Right kidney (tissue), 1 donor: Measurements from ENCODE around the gene ARMC2.
"Not testable (repeated sequence)": the region's sequence is repeated elsewhere in the genome, so short reads cannot be mapped to it uniquely, and the experiment has no call there.

Experiments used
- DNase-seq: peaks from one replicate; pipeline ENCODE4 v3.0.0-alpha.2; 2016

Gene ARMC2

DNA sequence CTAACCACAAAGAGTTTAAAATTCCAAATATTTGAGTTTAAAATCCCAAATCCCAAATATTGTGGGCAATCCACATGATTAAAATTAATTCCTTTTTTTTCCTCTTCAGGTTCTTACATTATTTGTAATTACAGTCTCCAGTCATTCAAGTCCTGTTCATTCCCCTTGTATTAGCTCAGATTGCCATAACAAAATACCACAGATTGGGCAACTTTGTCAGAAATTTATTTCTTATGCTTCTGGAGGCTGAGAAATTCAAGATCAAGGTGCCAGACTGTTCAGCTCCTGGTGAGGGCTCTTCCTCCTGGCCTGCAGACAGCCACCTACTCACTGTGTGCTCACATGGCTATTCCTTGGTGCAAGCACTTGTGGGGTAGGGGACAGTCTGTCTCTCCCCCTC, 105.5 kb downstream of the ARMC2 start:
- no peak for DNase-seq

DNA sequence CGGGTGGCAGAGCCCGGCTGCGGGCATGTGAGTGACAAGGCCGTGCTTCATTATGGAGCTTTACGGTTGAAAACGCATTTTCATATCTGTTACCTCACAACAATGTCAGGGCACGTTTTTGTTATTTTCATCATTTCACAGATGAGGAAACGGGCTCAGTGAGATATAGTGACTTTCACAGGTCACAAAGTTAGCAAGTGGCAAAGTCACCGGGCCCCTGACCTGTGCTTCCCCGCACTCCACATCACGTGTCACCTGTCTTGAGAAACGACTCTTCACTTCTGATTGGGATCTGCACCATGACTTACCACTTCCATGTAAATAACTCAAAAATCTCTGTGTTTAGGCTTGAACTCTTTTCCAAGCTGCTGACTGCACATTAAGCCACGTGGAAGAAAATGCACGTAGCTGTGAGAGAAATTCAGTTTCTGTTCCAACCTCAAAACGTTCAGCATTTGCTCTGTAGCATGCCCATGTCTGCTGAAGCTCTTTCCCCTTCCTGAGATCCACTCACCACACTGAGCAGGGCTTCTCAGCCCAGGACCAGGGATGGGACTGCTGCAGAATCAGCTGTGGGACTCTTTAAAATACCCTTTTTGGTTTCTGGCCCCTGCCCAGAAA, 107.2 kb downstream of the ARMC2 start:
- no peak for DNase-seq

DNA sequence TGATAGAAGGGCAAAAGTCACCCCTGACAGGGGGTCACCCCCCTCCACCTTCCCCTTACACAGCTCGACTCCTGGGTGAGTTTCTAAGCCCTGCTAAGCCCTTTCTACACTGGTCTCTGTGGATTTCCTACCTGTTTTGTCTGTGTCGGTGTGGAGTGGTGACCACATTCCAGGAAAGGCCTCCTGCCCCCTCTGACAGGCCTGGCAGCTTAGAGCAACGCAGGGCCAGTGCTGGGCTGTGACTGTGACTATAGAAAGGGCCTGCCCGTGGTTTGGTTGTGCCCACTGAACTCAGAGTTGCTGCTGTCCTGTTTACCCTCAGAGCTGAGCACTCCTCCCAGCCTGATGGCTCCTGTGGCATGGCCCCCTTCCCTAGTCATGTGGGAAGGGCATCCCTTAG, 109.0 kb downstream of the ARMC2 start:
- DNase-seq = no peak

DNA sequence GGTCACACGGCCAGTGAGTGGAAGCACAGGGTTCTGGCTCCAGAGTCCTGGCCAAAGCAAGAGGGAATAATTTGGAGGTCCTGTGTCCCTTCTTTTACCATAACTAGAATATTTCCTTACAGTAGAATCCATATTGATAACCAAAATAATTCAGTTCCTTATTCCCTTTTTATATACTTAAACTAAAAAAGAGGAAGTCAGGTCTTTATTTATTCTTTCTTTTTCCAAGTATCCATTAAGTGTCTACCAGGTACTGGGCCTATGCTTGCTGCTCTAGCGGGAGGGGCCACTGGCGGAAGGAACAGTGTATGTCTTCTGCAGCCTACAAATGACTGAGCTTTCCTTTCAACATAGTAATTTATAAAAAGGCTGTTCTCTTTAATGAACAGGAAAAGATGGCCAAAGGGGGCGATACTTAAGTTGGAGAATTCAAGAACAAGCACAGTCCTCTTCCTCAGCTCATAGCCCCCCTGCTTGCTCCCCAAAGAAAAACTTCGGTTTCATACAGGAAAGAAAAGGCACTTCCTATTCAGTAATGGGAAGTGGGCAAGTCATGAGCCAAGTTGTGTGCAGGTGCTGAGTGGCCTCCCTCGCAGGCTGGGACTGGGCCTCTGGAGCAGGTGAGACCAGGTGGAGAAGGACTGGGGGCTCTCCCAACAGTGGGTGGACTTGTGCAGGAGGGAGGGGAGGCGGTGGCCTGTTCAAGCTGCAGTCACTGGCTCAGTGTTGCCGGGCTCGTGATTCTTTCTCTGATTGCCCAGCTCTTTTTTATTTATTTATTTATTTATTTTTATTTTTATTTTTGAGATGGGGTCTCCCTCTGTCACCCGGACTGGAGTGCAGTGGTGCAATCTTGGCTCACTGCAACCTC, 110.9 kb downstream of the ARMC2 start:
- DNase-seq = no peak

DNA sequence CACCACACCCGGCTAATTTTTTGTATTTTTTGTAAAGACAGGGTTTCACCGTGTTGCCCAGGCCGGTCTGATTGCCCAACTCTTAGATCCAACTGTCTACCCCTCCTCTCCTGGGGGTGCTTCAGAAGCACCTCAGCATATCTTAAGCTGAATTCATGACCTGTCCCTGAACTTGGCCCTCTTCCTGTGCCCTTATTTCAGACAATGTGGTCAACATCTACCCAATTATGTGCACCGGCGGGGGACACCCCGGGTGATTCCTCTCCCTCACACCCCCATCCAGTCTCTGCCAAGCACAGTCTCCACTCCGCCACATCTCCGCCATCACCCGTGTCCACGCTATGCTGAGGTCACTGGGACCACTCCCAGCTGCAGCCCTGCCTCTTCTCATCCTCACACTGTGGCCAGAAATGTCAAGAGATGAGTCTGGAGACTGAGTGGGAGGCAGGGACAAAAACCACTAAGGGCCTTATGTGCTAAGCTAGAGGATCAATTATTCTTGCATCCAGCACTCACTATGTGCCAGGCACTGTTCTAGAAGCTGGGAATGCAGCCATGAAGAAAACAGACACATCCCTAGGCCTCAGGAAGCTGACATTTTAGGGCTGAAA, 111.9 kb downstream of the ARMC2 start:
- no peak for DNase-seq

DNA sequence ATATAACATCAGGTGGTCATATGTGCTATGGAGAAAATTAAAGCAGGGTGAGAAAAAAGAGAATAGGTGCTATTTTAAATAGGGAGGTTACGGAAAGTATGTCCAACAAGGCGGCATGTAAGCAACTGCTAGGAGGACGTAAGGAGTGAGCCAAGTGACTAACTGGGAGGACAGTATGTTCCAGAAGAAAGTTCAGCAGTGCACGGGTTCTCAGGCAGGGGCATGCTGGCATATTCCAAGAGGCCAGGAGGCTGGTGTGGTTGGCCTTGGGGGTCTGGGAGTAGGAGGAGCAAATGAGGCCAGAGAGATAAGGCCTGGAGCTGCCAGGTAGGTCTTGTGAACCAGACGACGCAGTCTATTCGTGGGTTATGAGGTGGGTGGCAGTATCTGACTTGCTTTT, 112.4 kb downstream of the ARMC2 start:
- no peak for DNase-seq

DNA sequence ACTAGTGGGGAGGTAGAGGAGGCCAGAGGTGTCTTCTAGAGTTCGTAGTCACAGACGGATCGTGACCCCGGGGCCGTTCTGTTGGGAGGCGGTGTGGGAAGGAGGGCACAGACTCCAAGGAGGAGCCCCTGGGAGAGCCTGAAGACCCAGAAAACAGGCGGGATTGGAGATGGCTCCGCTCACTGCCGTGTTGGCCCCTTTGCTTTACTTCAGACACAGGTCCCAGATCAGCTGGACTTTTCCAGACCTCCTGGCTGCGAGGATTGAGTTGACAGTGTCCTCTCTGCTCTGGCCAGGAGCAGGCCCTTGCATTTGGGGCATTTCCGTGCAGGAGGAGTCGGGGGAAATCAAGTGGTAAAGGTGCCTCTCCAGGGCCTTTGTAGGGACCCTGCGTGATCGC, 112.9 kb downstream of the ARMC2 start:
- no peak for DNase-seq

DNA sequence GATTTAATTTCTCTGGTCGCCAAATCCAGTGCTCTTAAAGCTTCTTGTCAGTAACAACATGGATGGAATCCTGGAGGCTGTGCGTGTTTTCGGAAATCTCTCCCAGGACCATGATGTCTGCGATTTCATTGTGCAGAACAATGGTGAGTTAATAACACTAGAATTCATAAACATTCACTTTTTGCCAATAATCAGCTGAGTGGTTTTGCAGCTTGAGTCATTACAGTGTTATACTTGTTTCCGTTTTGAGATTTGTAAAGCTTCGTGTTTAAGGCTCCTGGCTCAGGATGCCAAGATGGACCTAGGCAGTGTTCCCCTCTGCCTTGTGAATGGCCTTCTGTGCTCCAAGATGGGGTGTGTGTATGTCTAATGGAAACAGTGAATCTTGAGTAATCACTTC, 113.8 kb downstream of the ARMC2 start:
- no peak for DNase-seq

DNA sequence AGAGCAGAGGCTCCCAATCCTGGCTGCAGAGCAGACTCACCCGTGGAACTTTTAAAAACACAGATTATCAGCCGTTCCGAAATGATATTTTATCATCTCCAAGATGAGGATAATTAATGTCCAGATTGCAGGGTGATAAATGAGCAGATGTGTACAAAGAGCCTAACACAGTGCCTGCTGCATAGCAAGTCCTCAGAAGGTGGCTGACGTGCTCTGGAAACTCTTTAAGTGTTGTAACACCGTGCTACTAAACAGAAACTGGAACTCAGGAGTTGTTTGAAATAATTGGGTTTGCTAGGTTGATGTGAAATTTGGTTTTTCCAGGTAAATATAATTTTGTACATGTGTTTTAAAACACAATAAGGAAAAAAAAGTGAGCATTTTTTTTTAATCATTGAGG, 118.0 kb downstream of the ARMC2 start:
- no peak for DNase-seq

DNA sequence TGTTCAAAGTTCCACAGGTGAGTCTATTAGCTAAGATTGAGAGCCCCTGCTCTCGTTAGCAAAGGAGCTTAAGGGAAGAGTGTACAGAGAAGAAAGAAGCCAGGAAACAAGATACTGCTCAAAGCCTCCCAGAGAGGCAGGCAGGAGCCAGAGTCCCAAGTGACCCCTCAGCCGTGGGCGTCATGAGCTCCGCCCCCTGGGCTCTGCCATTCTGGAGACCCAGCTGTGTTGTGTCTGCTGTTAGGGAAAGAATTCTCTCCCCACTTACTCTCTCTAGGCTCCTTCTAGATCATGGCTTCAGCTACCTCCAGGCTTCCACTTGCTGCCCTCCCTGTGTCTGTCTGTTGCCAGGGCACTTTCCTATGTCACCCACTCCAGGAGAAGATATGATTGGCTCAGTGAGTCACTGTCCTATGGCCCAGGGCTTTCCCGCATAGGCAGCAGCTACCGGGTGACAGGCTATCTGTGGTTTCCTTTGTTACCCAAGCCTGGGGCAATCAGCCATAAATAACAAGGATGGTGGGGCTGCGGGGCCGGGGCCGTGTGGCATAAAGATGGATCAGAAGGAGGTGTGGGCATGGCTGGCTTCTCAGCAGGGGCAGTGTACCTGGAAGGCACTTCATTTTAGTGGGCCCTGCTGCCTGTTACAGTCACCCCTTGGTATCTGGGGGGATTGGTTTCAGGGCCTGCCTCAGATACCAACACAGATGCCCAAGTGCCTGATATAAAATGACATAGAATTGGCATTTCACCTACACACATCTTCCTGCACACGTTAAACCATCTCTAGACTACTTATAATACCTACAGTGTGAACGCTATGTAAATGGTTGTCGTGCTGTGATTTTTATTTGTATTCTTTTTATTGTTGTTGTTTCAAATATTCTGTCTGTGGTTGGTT, 118.9 kb downstream of the ARMC2 start:
- peak; percentile 44 for DNase-seq

DNA sequence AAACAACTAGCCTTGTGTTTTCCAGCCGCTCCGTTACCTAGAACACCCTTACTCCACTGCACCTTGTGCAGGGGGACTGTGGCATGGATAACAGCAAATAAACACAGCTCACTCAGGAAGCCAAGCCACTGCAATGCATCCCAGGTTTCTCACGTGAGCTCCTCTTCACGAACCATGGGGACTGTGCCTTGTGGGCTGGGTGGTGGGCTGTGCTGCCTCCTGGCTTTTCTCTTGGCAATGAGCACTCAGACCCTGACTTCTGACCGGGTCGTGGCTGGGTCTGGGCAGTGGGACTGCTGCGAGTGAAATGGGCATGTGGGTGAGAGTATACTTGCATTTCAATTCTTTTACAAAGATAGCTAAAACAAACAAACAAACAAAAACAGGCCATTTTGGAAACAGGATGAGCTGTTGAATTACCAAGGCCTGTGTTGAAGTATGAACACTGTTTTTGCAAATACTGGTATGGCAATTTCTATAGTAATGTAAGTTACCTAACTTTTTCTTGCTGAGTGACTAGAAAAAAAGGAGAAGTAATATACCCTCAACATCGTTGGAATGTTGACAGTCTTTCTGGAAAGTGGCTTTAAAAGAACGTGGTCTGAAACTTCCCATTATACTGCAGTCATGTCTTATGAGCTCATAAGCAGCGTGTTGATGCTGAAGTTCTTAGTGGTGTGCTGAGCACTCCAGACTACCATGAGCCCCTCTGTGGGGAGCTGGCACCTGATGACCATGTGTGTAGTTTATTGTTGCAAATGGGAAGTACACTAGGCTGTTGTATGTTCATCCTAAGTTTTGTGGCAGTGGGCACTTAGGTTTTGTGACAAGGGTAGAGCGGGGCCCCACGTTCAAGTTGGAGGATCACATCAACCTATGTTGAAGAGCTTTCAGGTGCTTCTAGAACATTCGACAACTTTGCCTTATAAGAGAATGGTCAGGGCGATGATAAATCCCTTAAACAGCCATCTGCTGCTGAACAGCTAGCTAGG, 120.4 kb downstream of the ARMC2 start:
- DNase-seq = no peak

DNA sequence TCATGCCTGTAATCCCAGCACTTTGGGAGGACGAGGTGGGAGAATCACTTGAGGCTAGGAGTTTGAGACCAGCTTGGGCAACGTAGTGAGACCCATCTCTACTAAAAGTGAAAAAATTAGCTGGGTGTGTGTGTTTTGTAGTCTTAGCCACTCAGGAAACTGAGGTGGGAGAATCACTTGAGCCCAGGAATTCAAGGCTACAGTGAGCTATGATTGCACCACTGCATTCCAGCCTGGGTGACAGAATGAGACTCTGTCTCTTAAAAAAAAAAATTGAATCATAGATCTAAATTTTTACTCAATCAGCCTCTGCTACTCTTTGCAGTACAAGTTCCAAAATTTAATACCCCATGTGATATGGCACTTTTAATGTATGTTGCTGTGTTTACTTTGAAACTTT, 121.6 kb downstream of the ARMC2 start:
- no peak for DNase-seq

DNA sequence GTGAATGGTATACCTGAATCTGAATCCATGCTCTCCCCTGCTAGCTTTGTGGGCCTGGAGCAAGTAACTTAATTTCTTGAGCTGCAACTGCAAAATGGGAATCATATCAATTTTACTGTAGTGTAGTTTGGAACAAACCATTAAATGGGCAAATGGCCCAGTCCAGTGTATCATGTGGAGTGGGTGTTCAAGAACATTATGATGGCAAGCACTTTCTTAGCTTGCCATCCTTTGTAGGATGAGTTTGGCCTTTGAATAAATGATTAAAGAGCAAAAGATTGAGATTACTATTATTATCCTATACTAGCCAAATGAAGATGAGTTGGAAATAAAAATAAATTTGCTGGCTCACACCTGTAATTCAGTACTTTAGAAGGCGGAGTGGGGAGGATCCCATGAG, 126.0 kb downstream of the ARMC2 start:
- DNase-seq = no peak

DNA sequence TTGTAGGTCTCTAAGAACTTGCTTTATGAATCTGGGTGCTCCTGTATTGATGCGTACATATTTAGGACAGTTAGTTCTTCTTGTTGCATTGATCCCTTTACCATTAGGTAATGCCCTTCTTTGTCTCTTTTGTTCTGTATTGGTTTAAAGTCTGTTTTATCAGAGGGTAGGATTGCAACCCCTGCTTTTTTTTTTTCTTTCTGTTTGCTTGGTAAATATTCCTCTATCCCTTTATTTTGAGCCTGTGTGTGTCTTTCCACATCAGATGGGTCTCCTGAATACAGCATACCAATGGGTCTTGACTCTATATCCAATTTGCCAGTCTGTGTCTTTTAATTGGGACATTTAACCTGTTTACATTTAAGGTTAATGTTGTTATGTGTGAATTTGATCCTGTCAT, 130.4 kb downstream of the ARMC2 start:
- not testable (repeated sequence) for DNase-seq

DNA sequence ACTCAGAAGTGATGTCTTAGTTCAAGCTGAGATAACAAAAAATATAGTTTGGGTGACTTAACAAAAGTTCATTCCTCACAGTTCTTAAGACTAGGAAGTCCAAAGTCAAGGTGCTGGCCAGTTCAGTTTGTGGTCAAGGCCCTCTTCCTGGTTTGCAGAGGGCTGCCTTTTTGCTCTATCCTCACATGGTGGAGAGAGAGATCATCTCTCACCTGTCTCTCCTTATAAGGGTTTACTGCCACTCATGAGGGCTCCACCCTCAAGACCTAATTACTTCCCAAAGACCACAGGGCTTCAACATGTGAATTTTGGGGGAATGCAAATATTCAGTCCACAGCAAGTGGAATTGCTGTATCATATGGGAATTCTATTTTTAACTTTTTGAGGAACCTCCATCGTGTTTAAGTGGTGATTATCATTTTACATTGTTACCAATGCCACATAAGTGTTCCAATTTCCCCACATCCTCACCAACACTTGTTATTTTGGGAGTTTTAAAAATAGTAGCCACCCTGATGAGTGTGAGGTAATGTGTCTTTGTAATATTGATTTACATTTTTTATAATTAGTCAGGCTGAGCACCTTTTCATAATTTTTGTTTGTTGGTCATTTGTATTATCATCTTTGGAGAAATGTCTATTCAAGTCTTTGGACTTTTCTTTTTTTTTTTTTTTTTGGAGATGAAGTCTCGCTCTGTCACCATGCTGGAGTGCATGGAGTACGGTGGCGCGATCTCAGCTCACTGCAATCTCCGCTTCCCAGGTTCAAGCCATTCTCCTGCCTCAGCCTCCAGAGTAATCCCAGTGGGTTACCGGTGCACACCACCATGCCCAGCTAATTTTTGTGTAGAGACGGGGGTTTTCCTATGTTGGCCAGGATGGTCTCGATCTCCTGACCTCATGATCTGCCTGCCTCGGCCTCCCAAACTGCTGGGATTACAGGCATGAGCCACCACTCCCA, 134.2 kb downstream of the ARMC2 start:
- DNase-seq = no peak

DNA sequence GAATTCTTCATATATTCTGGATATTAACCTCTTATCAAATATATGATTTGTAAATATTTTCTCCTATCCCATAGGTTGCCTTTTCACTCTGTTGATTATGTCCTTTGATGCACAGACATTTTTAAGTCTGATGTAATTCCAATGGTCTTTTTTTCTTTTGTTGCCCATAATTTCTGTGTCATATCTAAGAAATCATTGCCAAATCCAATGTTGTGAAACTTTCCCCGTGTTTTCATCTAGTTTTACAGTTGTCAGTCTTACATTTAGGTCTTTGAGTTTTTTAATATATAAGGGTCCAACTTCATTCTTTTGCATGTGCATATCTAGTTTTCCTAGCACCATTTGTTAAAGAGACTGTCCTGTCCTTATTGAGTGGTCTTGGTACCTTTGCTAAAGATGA, 134.9 kb downstream of the ARMC2 start:
- no peak for DNase-seq

DNA sequence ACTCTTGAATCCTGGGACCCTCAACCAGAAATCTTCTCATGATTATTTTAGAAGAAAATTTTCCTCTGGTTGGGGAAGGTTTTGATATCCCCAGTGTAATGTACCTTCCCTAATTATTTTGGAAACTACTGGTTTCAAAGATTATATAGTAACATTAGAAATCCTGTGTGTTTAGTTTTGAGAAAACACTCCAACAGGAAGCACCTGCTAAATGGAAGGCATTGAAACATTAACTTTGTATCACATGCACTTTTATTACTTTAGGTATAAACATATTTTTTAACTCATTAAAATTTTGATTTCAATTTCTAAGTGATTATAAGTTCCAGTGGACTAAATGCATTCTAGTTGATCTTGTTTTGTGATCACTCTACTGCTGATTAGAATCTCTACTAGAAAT, 137.1 kb downstream of the ARMC2 start:
- DNase-seq = no peak

DNA sequence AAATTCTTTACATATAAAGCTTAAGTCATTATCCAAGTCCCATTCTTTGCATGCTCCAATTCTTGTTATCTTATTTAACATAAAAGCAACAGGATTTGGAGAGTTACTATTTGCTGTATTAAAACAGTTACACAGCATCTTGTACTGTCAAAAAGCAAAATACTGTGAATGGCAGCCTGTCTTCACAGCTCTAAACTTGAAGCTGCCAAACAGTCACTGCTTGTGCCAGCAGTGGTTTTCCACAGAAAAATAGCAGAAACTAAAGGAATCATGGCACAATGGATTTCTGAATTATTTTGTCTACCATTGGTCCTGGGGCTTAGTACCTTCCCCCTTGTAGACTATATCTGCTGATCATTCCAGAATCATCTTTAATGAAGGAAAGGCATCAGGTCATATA, 138.9 kb downstream of the ARMC2 start:
- no peak for DNase-seq

DNA sequence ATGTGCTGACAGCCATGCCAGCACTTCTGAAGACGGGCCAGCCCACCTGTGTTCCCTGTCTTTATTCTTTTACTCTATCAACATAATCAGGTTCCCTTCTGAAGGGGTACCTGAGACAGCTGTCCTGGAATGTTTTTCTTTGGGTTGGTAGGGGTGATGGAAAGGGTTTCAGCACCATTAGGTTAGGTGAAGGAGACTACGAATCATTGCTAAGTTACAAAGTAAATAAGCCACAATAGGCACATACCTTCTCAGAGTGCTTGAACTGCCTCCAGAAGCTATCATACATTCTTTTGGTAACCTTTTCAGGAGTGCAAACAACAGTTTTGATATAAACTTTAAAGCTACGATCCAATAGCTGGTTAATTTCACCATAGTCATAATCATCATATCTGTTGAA, 140.1 kb downstream of the ARMC2 start:
- no peak for DNase-seq

DNA sequence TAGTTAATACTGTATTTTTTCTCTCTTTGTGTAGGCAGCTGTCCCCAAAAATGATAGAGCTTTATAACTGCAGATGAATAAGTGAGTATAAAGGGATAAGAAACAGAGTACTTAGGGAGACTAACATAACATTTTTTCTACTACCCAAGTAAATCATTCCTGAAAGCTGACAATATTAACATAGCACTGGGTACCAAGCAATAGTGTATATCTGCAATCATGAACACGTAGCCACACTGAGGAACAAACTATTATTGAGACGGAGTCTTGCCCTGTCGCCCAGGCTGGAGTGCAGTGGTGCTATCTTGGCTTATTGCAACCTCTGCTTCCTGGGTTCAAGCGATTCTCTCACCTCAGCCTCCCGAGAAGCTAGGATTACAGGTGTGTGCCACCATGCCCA, 140.5 kb downstream of the ARMC2 start:
- DNase-seq = no peak
